Activated T-helper 1 cell treated with anti-CD3 and anti-CD28 coated beads, Interleukin-12 subunit alpha, Interleukin-12 subunit beta, Interleukin-2, Interleukin-4 antibody, amounts not matched to agents 30 ng/mL and 10 ng/mL and 1 ng/mL, durations not matched to agents 14 hours and 24 hours and 36 hours (primary cell): ENCODE results near the gene PHF1. TPM values are rescaled to one million over a fixed set of nuclear protein-coding genes. Genes with fewer than 3 reads are reported as not detected.
A peak's percentile ranks its signal among the peaks of the same experiment; 100 is the strongest.
"Not testable (repeated sequence)": the region's sequence is repeated elsewhere in the genome, so short reads cannot be mapped to it uniquely, and the experiment has no call there.

Experiments used
- DNase-seq: peaks from one replicate; pipeline ENCODE4 v3.0.0; 2021; ENCODE audit warnings: low spot score
- H3K27ac Mint-ChIP-seq: one replicate; pipeline ENCODE4 v1.8.0; 2021; ENCODE audit warnings: mild to moderate bottlenecking, mixed read lengths
- H3K27me3 Mint-ChIP-seq: one replicate; pipeline ENCODE4 v1.8.0; 2022; ENCODE audit warnings: mild to moderate bottlenecking, moderate library complexity, mixed read lengths; ENCODE audit not compliant: insufficient read depth
- H3K36me3 Mint-ChIP-seq: one replicate; pipeline ENCODE4 v1.8.0; 2021; ENCODE audit warnings: low read depth, mixed read lengths
- H3K4me1 Mint-ChIP-seq: one replicate; pipeline ENCODE4 v1.8.0; 2021; ENCODE audit warnings: low read depth, mixed read lengths
- H3K4me3 Mint-ChIP-seq: one replicate; pipeline ENCODE4 v1.8.0; 2021; ENCODE audit warnings: mild to moderate bottlenecking, moderate library complexity, mixed read lengths
- H3K9me3 Mint-ChIP-seq: one replicate; pipeline ENCODE4 v1.8.0; 2021; ENCODE audit warnings: mixed read lengths
- intact Hi-C: fragments of 100-400 bp; cut with micrococcal nuclease; formaldehyde crosslinking; loops from one replicate; pipeline ENCODE4 v1.15.1; 2024
- total RNA-seq: library from RNA; stranded (reverse); gene quantifications from 2 replicates; pipeline ENCODE4 v1.2.3, GENCODE V29; 2022

PHF1 gene
- total RNA-seq, result 28.7 and 38.8 TPM in 2 replicates

DNA sequence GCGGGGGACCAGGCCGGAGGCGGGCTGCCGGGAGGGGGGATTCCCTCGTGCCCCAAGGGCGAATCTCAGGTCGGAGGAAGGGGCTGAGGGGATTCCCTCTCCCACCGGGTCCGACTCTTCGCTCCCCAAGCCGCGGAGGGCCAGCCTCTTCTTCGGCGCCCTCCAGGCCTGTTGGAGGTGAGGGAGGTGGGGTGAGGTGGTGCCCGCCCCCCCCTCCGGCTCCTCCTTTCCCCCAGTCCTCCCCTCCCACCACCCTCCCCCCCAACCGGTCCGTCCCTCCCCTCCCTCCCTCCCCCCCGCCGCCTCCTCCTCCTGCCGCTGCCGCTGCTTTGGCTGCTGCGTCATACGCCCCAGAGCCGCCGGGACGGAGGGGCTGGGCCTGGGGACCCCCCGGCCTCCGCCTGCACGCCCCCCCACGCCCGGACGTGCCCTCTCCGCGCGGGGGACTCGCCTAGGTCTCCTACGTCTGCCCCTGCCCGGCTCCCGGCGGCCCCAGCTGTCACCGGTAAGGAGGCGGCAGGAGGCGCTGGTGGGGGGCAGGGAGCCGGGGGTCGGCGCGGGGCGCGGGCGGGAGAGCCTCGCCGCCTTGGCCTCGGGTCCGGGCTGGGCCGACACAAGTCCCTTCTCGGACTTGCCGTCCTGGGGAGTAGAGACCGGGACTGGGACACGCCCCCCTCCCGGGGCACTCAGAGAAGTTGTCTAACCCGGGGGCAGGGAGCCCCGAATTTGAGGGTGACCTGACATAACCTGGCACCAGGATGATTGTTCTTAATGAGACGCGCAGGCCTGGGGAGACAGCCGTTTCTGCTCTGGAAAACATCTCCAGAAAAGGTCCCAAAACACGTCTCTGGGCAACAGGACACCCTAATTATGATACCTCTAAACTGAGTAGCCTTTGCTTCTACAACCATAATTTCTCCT is at the start of gene PHF1:
TSS of gene PHF1 (plus strand) at position 304 of the 921 bp plus-strand sequence. CDS start 1,250 bp downstream, outside the sequence.
- H3K27ac Mint-ChIP-seq, result peak within 1 kb of the TSS; percentile 96
- H3K4me3 Mint-ChIP-seq, result peak within 1 kb of the TSS; percentile 91
- peaks cover 47% of the 10 kb centered on the region for H3K36me3 Mint-ChIP-seq
- H3K4me1 Mint-ChIP-seq, result peaks cover 52% of the 10 kb centered on the region
- H3K9me3 Mint-ChIP-seq, result no peaks in the 10 kb centered on the region
- no peaks in the 10 kb centered on the region for H3K27me3 Mint-ChIP-seq
- intact Hi-C loops, result loop anchor here (1.0 to 10.0 kb wide), 12 partner anchors 7 to 1236 kb away; partner anchors contain the start of genes AGPAT1, CUTA, KIFC1 and LEMD2
- no peak for DNase-seq

DNA sequence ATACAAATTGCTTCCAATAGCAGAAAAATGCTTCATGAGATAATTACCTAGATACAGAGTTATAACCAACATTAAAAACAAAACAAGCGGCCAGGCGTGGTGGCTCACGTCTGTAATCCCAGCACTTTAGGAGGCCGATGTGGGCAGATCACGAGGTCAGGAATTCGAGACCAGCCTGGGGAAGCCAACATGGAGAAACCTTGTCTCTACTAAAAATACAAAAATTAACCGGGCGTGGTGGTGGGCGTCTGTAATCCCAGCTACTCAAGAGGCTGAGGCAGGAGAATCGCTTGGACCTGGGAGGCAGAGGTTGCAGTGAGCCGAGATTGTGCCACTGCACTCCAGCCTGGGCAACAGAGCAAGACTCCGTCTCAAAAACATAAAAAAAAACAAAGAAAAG is 47.3 kb upstream of the PHF1 start:
- H3K4me1 Mint-ChIP-seq, H3K36me3 Mint-ChIP-seq, H3K27ac Mint-ChIP-seq, H3K4me3 Mint-ChIP-seq, H3K9me3 Mint-ChIP-seq, intact Hi-C loops, DNase-seq: not testable (repeated sequence)
- H3K27me3 Mint-ChIP-seq, result peaks cover 13% of the 10 kb centered on the region

DNA sequence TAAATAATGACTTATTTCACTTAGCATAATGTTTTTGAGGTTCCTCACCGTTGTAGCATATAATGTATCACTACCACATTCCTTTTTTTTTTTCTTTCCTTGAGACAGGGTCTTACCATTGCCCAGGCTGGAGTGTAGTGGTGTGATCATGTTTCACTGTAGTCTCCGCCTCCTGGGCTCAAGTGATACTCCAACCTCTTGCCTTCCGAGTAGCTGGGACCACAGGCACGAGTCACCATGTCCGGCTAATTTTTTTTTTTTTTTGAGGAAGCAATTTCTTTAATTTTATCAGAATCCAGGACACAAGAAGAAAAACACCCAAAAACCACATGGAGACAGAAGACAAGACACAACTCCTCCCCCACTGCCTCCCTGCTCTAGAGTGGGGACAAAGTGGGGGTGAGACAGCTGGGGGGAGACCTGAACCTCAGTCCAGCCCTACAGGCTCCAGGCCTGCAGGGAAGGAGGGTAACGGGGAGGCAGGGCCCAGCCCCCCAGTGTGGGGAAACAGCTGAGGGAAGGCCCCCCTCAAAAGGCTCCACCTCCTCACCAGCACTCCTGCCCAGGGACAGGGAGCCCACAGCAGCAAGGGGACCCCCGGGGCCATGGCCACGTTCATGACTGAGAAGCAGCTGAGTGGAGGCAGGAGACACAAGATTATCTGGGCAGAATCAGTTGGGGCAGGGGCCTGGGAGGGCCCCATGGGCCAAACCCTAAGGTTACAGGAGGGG is 46.2 kb upstream of the PHF1 start:
- H3K27ac Mint-ChIP-seq, result peak overlapping the region; percentile 10
- H3K4me3 Mint-ChIP-seq, intact Hi-C loops, H3K27me3 Mint-ChIP-seq, H3K36me3 Mint-ChIP-seq, H3K4me1 Mint-ChIP-seq, DNase-seq, H3K9me3 Mint-ChIP-seq: not testable (repeated sequence)

DNA sequence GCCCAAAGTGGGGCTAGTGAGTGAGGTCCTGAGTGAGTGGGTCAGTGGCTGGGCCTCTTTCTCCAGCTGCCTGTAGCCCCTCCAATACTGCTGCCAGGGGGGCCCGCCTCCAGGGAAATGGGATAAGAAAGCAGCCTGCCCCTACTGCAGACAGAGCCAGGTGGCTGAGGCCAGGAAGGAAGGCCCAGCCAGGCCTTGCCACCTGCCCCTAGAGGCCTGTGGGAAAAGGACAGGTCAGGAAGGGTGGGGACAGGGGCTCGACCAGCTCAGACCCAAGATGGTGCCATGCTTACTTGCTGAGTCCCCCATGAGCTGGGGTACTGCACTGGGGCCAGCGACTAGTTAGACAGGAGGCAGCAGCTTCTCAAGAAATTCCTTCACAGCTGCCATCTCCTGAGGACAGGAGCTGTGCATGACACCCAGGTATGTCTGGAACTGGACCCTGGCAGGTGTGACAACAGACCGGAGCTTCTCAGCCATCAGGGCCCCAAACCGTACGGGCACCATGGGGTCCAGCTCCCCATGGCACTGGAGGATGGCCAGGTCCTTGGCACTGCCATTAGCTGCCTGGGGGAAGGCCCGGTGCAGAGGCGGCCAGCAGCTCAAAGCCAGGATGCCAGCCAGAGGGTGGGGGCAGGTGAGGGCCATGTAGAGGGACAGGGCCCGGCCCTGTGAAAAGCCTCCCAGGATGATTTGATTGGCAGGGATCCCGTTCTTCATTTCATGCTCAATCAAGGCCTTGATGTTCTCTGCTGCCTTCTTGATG is 45.4 kb upstream of the PHF1 start:
- H3K4me3 Mint-ChIP-seq, H3K9me3 Mint-ChIP-seq, H3K4me1 Mint-ChIP-seq, H3K36me3 Mint-ChIP-seq, DNase-seq, H3K27me3 Mint-ChIP-seq, intact Hi-C loops, H3K27ac Mint-ChIP-seq: not testable (repeated sequence)

DNA sequence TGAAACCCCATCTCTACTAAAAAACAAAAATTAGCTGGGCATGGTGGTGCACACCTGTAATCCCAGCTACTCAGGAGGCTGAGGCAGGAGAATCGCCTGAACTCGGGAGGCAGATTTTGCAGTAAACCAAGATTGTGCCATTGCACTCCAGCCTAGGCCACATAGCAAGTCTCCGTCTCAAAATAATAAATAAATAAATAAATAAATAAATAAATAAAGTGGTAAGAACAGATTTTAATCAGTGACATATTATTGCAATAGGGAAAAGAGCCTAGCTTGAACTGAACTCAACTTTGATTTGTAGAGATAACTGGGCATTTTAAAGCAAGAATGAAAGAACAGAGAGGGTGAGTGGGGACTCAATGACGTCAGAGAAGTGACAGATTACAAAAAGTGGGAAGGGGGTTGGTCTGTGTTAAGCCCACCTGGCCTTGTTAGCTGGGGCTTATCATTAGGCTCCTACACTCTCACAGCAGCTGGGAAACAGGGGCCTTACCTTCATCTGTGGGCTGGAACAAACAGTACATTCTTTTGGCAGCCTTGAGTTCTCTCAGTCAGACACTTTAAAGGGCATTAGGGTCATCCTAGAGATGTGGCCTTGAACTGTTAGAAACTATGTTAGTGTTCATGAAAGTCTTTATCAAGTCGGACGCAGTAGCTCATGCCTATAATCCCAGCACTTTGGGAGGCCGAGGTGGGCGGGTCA is 43.7 kb upstream of the PHF1 start:
- no peak for DNase-seq
- no peak overlapping the region for H3K27ac Mint-ChIP-seq

DNA sequence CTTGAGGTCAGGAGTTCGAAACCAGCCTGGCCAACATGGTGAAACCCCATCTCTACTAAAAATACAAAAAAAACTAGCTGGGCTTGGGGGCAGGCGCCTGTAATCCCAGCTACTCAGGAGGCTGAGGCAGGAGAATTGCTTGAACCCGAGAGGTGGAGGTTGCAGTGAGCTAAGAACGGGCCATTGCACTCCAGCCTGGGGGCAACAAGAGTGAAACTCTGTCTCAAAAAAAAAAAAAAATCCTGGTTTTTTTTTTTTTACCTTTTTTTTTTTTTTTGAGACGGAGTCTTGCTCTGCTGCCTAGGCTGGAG is 43.1 kb upstream of the PHF1 start:
- intact Hi-C loops, H3K4me3 Mint-ChIP-seq, H3K27ac Mint-ChIP-seq, H3K27me3 Mint-ChIP-seq, H3K4me1 Mint-ChIP-seq, H3K36me3 Mint-ChIP-seq, H3K9me3 Mint-ChIP-seq, DNase-seq: not testable (repeated sequence)

More for the DNA sequence above, 43.7 kb upstream of the PHF1 start:
- Mint-ChIP-seq H3K9me3 (no peaks in the 10 kb centered on the region), H3K4me1 (no peaks in the 10 kb centered on the region), H3K27me3 (no peaks in the 10 kb centered on the region), H3K36me3 (no peaks in the 10 kb centered on the region), H3K4me3 (no peak overlapping the region)
- intact Hi-C loops, result no loop called here

DNA sequence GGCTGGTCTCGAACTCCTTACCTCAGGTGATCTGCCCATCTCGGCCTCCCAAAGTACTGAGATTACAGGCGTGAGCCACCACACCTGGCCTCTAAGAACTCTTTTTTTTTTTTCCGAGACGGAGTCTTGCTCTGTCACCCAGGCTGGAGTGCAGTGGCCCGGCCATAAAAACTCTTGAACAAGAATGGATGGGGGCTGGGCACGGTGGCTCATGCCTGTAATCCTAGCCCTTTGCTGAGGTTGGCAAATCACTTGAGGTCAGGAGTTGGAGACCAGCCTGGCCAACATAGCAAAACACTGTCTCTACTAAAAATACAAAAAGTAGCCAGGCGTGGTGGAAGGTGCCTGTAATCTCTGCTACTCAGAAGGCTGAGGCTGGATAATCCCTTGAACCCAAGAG is 38.9 kb upstream of the PHF1 start:
- H3K36me3 Mint-ChIP-seq, H3K4me1 Mint-ChIP-seq, H3K4me3 Mint-ChIP-seq, H3K27ac Mint-ChIP-seq, intact Hi-C loops, H3K27me3 Mint-ChIP-seq, DNase-seq, H3K9me3 Mint-ChIP-seq: not testable (repeated sequence)

DNA sequence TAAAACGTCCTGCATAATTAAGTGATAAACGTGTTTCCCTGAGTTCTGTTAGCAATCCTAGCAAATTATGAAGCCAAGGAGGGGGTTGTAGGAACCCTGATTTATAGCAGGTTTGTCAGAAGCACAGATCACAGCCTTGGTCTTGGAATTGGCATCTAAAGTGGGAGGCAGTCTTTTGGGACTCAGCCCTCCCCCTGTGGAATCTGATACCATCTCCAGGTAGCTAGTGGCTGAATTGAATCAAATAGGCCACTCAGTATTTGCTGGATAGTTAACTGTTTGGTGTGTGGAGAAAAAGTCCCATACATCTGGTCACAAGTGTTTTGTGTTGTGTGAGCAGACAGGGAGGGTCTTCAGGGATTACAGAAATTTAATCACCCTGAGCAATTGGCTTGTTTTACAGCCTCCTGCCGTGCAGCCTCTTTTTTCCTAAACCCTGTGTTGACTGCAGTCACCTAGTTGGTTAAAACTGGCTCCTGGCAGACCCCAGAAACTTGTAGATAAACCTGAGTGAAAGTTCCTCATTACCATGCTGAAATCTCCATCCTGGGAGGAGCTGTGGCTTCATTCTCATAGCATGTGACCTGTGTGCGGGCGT is 38.2 kb upstream of the PHF1 start:
- H3K36me3 Mint-ChIP-seq, result no peaks in the 10 kb centered on the region
- intact Hi-C loops, result no loop called here
- no peak overlapping the region for H3K4me3 Mint-ChIP-seq
- peaks cover 2% of the 10 kb centered on the region for H3K27me3 Mint-ChIP-seq
- no peak overlapping the region for H3K27ac Mint-ChIP-seq
- H3K9me3 Mint-ChIP-seq, result no peaks in the 10 kb centered on the region
- peaks cover 4% of the 10 kb centered on the region for H3K4me1 Mint-ChIP-seq
- DNase-seq, result no peak

DNA sequence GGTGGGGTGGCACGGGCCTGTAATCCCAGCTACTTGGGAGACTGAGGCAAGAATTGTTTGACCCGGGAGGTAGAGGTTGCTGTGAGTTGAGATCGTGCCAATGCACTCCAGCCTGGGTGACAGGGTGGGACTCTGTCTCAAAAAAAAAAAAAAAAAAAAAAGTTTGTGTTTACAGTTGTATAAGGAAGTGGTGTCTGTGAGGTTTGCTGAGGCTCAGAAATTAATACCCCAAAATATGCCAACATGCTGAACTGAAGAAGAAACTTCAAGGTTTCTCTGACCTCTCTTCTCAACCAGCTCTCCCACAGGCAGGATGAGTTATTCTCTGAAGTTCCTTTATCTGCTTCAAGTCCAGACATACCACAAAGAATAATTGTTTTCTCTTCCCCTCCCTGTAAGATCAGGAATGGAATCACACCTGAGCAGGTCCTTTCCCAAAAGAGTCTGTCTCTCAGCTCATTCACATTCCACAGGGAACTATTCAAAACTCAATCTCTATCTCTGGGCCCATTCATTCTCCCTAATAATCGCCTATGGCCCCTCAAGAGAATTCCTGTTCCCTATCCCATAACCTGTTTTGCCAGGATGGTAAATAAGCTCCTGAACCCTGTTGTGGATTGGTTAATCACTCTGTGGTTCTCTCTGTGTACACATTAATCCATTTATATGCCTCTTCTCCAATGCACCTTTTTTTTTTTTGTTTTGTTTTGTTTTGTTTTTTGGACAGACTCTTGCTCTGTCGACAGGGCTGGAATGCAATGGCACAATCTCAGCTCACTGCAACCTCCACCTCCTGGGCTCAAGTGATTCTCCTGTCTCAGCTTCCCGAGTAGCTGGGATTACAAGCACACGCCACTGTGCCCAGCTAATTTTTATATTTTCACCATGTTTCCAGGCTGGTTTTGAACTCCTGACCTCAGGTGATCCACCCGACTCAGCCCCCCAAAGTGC is 36.6 kb upstream of the PHF1 start:
- peaks cover 4% of the 10 kb centered on the region for H3K4me1 Mint-ChIP-seq
- H3K27me3 Mint-ChIP-seq, result peaks cover 2% of the 10 kb centered on the region
- intact Hi-C loops, result no loop called here
- H3K4me3 Mint-ChIP-seq, result no peak overlapping the region
- H3K27ac Mint-ChIP-seq, result no peak overlapping the region
- no peaks in the 10 kb centered on the region for H3K9me3 Mint-ChIP-seq
- H3K36me3 Mint-ChIP-seq, result no peaks in the 10 kb centered on the region
- no peak for DNase-seq

DNA sequence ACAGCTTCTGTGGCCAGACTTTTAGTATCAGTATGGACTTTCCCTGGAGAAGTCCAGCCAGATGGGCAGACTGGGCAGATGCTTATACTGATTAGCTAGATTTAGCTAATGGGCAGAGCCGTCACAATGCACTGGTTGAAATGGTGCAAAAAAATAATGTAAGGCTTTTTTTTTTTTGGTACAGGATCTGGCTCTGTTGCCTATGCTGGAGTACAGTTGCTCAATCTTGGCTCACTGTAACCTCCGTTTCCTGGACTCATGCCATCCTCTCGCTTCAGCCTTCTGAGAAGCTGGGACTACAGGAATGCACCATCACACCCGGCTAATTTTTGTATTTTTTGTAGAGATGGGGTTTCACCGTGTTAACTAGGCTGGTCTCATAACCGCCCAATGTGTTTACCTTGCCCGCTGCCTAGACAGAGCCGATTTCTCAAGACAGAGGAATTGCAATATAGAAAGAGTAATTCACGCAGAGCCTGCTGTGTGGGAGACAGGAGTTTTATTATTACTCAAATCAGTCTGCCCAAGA is 35.6 kb upstream of the PHF1 start:
- intact Hi-C loops, result no loop called here
- H3K4me3 Mint-ChIP-seq, result no peak overlapping the region
- H3K9me3 Mint-ChIP-seq, result no peaks in the 10 kb centered on the region
- no peaks in the 10 kb centered on the region for H3K36me3 Mint-ChIP-seq
- H3K27ac Mint-ChIP-seq, result no peak overlapping the region
- H3K4me1 Mint-ChIP-seq, result peaks cover 4% of the 10 kb centered on the region
- no peak for DNase-seq
- H3K27me3 Mint-ChIP-seq, result peaks cover 2% of the 10 kb centered on the region

DNA sequence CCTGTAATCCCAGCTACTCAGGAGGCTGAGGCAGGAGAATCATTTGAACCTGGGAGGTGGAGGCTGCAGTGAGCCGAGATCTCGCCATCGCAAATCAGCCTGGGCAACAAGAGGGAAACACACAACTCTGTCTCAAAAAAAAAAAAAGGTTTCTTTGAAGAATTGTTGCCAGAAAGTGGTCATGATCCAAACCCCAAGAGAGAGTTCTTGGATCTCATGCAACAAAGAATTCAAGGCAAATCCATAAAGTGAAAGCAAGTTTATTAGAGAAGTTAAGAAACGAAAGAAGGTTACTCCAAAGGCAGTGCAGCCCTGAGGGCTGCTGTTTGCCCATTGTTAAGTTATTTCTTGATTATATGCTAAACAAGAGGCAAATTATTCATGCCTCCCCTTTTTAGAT is 33.6 kb upstream of the PHF1 start:
- no peak for DNase-seq
- H3K36me3 Mint-ChIP-seq, result no peaks in the 10 kb centered on the region
- no peak overlapping the region for H3K27ac Mint-ChIP-seq
- intact Hi-C loops, result no loop called here
- H3K4me3 Mint-ChIP-seq, result no peak overlapping the region
- peaks cover 4% of the 10 kb centered on the region for H3K4me1 Mint-ChIP-seq
- peaks cover 4% of the 10 kb centered on the region for H3K27me3 Mint-ChIP-seq
- no peaks in the 10 kb centered on the region for H3K9me3 Mint-ChIP-seq
